ENCODE measurements around the gene FREM1. TPM values are rescaled to one million over a fixed set of nuclear protein-coding genes. Genes with fewer than 3 reads are reported as not detected.

Gene FREM1
- total and polyA plus RNA-seq, 4 donors, result 0.33 to 21.8 (median 1.3) TPM

DNA sequence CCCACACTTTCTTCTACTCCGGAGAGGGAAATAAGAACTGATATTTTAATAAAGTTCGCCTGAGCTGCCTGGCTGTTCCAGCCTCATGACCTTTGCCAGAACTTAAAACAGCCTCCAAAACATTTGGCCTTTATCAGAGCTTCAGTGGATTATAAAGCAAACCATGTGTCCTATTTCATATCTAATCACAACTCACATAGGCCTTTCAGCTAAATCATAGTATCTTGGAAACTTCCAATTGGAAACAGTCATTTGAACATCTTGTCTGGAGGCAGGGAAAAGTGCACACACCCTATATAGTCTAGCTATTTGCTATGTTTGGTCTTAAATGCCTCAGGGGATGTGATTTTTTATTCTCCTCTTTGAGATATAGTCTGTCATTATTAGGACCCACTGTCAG, 46.0 kb upstream of the FREM1 start:
- Histone ChIP-seq H3K27me3 (ENCODE audit: control insufficient read depth in 3 of 3, insufficient read depth in 3 of 3, low read length in 2 of 3) (no peaks in the 10 kb centered on the region), H3K36me3 (ENCODE audit: control insufficient read depth in 4 of 4, insufficient read depth in 4 of 4, low read length in 4 of 4) (no peaks in the 10 kb centered on the region), H3K9me3 (ENCODE audit: control insufficient read depth in 4 of 4, insufficient read depth in 3 of 4, low read length in 3 of 4) (no peaks in the 10 kb centered on the region), H3K27ac (ENCODE audit: low read depth in 1 of 2, low read length in 1 of 2) (no peak overlapping the region), H3K4me3 (no peak overlapping the region), H3K4me1 (ENCODE audit: control insufficient read depth in 5 of 5, insufficient read depth in 5 of 5, low read length in 5 of 5) (peaks cover 0 to 3% (median 0%) of the 10 kb centered on the region in 5 donors), H3K9ac (ENCODE audit: insufficient read depth in 1 of 2, low read length in 2 of 2) (no peak overlapping the region)
- TF ChIP-seq, protein P1, sequence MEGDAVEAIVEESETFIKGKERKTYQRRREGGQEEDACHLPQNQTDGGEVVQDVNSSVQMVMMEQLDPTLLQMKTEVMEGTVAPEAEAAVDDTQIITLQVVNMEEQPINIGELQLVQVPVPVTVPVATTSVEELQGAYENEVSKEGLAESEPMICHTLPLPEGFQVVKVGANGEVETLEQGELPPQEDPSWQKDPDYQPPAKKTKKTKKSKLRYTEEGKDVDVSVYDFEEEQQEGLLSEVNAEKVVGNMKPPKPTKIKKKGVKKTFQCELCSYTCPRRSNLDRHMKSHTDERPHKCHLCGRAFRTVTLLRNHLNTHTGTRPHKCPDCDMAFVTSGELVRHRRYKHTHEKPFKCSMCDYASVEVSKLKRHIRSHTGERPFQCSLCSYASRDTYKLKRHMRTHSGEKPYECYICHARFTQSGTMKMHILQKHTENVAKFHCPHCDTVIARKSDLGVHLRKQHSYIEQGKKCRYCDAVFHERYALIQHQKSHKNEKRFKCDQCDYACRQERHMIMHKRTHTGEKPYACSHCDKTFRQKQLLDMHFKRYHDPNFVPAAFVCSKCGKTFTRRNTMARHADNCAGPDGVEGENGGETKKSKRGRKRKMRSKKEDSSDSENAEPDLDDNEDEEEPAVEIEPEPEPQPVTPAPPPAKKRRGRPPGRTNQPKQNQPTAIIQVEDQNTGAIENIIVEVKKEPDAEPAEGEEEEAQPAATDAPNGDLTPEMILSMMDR (IDR thresholded peaks at IDR 0.05; ENCODE audit: control extremely low read depth, extremely low read depth), result no peak
- 81 to 93% methylated on average over 2 of the region's 2 CpGs for WGBS, 2 donors
- ATAC-seq (ENCODE audit: insufficient read depth, low FRiP score), result no peak
- peak in 2 of 3 donors; percentile 22 to 38 for DNase-seq

DNA sequence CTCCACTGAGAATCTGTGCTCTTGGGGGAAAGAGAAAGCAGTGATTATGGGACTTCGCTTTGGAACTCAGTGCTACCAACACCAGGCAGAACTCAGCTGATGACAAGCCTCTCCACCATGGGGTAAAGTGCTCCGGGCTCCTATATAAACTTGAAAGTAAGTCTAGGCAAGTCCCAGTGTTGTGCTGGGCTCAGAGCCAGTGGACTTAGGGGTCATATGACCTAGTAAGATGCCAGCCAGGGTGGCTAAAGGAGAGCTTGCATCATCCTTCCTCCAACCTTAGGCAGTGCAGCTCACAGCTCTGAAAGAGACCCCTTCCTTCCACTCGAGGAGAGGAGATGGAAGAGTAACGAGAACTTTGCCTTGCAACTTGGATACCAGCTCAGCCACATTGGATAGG, 35.1 kb upstream of the FREM1 start:
- TF ChIP-seq, protein P1 (IDR thresholded peaks at IDR 0.05; ENCODE audit: control extremely low read depth, extremely low read depth), result no peak
- 83 to 91% methylated on average over 4 of the region's 4 CpGs for WGBS, 2 donors

DNA sequence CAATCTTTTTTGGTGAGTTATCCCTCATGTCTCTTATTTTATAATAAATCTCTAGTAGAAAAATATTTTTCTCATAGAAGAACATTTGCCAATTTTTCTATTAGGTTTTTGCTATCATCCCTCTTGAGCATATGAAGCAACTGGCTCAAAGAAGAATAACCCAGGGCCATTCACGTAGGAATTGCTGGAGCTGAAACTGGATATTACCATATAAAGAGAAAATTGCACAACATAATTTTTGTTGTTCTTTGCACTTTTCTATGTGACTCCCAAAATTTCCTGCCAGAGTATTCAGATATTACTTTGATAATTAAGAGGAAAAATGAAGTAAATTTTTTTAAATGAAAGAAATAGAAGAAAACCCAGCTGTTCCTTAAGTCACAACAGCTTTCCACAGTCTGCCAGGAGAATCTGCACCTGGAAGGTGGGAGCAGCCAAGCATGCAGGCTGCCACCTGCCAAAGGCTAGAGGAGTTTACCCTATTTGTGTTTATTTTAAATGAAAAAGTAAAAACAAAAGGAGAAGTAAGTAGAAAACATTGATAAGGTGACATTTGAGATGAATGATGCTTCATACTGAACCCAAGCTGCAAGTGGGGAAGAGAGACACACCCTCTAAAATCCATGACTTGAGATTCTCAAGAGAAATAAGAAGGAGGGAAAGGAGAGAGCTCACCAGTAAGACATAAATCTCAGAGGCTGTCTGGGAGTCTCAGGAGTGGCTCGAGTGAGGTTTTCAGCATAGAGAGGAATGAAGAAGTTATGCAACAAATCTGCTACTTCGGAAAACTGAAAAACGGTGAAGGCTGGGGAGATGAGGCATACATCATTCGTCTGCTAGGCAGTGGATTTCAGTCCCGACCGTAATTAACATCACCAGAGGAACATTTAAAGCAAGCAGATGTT, 31.5 kb upstream of the FREM1 start:
- TF ChIP-seq, protein P1 (IDR thresholded peaks at IDR 0.05; ENCODE audit: control extremely low read depth, extremely low read depth), result no peak
- H3K9ac ChIP-seq (ENCODE audit: insufficient read depth in 1 of 2, low read length in 2 of 2), result no peak overlapping the region
- peak in 2 of 3 donors; percentile 48 to 67 for DNase-seq
- 59 to 67% methylated on average over 7 of the region's 7 CpGs for WGBS, 2 donors
- ATAC-seq (ENCODE audit: insufficient read depth, low FRiP score), result no peak
- H3K27ac ChIP-seq (ENCODE audit: low read depth in 1 of 2, low read length in 1 of 2), result no peak overlapping the region
- peaks cover 0 to 9% (median 0%) of the 10 kb centered on the region in 5 donors for H3K4me1 ChIP-seq (ENCODE audit: control insufficient read depth in 5 of 5, insufficient read depth in 5 of 5, low read length in 5 of 5)
- peaks cover 0 to 4% (median 0%) of the 10 kb centered on the region in 4 donors for H3K9me3 ChIP-seq (ENCODE audit: control insufficient read depth in 4 of 4, insufficient read depth in 3 of 4, low read length in 3 of 4)
- H3K36me3 ChIP-seq (ENCODE audit: control insufficient read depth in 4 of 4, insufficient read depth in 4 of 4, low read length in 4 of 4), result no peaks in the 10 kb centered on the region
- no peak overlapping the region for H3K4me3 ChIP-seq
- no peaks in the 10 kb centered on the region for H3K27me3 ChIP-seq (ENCODE audit: control insufficient read depth in 3 of 3, insufficient read depth in 3 of 3, low read length in 2 of 3)

More for the DNA sequence above, 35.1 kb upstream of the FREM1 start:
- Histone ChIP-seq H3K36me3 (ENCODE audit: control insufficient read depth in 4 of 4, insufficient read depth in 4 of 4, low read length in 4 of 4) (no peaks in the 10 kb centered on the region), H3K4me3 (no peak overlapping the region), H3K9ac (ENCODE audit: insufficient read depth in 1 of 2, low read length in 2 of 2) (no peak overlapping the region), H3K4me1 (ENCODE audit: control insufficient read depth in 5 of 5, insufficient read depth in 5 of 5, low read length in 5 of 5) (peaks cover 0 to 7% (median 0%) of the 10 kb centered on the region in 5 donors), H3K27me3 (ENCODE audit: control insufficient read depth in 3 of 3, insufficient read depth in 3 of 3, low read length in 2 of 3) (no peaks in the 10 kb centered on the region), H3K9me3 (ENCODE audit: control insufficient read depth in 4 of 4, insufficient read depth in 3 of 4, low read length in 3 of 4) (peaks cover 0 to 4% (median 0%) of the 10 kb centered on the region in 4 donors), H3K27ac (ENCODE audit: low read depth in 1 of 2, low read length in 1 of 2) (no peak overlapping the region)
- ATAC-seq (ENCODE audit: insufficient read depth, low FRiP score) (no peak), DNase-seq (no peak)

Data from lung (tissue), 12 donors.